Measurements from ENCODE around the gene TACR2.

The TACR2 gene

DNA sequence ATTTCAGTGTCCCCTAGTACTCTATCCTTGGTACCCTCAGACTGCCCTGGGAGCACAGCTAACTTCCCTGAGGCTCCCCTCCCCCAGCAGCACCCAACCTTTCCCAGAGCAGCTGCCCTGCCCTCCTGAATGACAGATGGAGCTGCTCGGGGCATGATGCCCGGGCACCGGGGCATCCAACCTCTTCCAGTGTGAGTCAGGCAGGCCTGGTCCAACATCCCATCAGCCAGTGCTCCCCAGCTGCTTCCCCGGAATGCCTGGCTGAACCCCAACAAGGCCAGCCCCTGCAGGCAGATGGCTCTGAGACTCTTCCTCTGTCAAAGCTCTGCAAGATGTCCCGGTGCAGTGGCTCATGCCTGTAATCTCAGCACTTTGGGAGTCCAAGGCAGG lies 22.6 kb upstream of the TACR2 start:
- H3K4me1 Mint-ChIP-seq (ENCODE audit: low read depth) = no peaks in the 10 kb centered on the region
- H3K4me3 Mint-ChIP-seq = no peak overlapping the region
- no peaks in the 10 kb centered on the region for H3K27me3 Mint-ChIP-seq (ENCODE audit: low read depth)
- H3K9me3 Mint-ChIP-seq = no peaks in the 10 kb centered on the region
- H3K27ac Mint-ChIP-seq = no peak overlapping the region
- H3K36me3 Mint-ChIP-seq (ENCODE audit: low read depth) = no peaks in the 10 kb centered on the region
- no peak for DNase-seq (ENCODE audit: low spot score)

DNA sequence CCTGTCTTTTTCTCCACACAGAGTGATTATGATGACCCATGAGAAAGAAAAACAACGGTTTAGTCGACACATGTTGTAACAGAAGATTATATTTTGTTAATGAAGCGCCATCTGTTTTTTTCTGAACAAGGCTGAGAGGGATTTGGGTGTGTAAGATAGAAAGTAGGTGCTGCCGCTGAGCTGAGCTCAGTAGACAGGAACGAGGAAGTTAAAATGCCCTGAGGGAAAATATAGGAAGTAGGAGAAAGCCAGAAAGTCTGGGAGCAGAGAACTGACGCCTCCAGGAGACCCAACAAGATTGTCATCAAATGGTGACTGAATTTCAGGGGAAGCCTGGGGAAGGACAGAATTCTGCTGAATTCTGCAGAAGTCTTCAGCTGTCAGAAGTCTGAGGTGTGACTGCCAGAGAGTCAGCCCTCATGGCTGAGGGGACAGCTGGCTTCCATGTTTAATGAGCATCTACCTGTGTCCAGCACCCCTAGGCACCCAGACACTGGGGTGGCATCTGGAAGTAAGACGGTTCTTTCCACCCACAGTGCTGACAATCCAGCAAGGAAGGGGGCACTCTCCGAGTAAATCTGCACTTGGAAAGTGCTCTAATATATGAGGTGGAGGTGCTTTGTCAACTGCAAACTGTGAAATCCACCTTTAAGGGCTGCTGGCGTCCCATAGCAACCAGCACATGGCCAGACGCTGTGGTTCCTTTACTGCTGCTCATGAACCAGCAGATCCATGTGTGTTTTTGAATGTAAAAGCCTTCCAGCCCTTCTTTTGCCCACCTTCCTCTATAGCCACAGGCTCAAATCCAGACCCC lies 22.0 kb upstream of the TACR2 start:
- Mint-ChIP-seq H3K36me3 (ENCODE audit: low read depth) (no peaks in the 10 kb centered on the region), H3K4me3 (no peak overlapping the region), H3K27ac (no peak overlapping the region), H3K27me3 (ENCODE audit: low read depth) (no peaks in the 10 kb centered on the region), H3K9me3 (no peaks in the 10 kb centered on the region), H3K4me1 (ENCODE audit: low read depth) (no peaks in the 10 kb centered on the region)
- no peak for DNase-seq (ENCODE audit: low spot score)

DNA sequence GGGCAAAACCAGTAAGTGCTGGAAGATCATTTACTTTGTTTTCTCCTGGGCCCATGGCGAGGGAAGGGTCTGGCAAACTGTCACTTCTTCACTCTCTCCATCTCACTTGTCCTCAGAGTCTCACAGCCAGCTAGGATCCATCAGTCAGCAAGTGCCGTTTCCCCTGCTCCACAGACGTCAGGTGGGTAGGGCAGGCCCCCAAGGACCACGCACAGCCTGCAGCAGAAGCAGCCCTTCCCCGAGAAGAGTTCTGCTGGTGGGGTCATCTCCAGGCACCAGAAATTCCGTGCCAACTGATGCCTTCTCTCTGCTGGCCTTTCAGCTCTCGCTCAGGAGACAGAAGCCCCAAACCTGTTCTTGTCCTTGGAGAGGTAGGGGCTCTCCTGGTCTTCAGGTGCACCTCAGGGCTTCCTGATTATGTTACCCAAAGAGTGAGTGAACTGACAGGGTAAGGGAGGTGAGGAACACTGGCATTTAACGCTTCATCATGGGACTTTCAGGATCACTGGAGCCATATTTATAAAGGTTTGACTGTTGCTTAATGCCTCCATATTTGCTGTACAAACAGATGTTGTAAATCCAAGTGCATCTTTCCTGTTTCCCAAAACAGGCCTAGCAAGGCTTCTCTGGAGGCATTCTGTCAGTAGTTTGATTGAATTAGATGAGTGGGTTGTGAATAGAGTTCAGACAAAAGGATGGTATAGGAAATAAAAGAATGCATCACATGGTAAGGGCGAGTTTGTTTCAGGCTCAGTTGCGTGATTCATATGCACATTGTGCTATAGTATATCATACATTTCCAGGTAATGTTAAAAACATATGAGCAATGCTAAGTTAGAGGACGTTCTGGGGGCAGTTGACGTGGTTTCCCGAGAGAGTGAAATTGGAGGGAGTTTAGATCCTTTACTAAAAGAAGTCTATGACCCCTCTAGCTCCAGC lies 20.9 kb upstream of the TACR2 start:
- H3K27ac Mint-ChIP-seq = no peak overlapping the region
- H3K36me3 Mint-ChIP-seq (ENCODE audit: low read depth) = no peaks in the 10 kb centered on the region

DNA sequence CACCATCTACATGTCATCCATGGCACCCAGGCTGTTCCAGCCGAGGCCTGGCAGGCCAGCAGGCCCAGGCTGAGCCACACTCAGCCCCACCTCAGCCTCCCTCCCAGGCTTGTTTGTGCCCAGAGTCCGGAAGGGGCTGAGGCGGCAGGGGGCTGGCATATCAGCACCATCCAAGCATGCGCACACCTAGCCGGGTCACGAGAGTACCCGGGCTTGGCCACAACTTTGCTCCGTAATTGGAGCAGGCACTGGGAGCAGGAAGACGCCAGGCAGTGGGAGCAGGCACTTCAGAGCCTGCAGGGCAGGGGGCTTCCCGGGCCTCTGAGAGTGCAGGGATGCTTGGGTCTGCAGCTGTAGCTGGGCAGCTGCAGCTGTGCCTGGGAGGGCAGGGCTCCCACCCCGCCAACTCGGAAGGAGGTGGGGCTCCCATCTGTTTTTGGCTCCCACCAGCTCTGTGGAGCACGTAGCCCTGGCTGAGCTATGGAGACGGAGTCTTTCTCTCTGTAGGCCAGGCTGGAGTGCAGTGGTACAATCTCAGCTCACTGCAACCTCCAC lies 19.3 kb upstream of the TACR2 start:
- H3K4me1 Mint-ChIP-seq (ENCODE audit: low read depth) = no peaks in the 10 kb centered on the region
- no peaks in the 10 kb centered on the region for H3K9me3 Mint-ChIP-seq
- DNase-seq (ENCODE audit: low spot score) = no peak
- no peaks in the 10 kb centered on the region for H3K36me3 Mint-ChIP-seq (ENCODE audit: low read depth)
- no peaks in the 10 kb centered on the region for H3K27me3 Mint-ChIP-seq (ENCODE audit: low read depth)
- H3K27ac Mint-ChIP-seq = no peak overlapping the region
- H3K4me3 Mint-ChIP-seq = no peak overlapping the region

More for the DNA sequence above, 20.9 kb upstream of the TACR2 start:
- Mint-ChIP-seq H3K4me1 (ENCODE audit: low read depth) (no peaks in the 10 kb centered on the region), H3K27me3 (ENCODE audit: low read depth) (no peaks in the 10 kb centered on the region), H3K4me3 (no peak overlapping the region), H3K9me3 (no peaks in the 10 kb centered on the region)
- DNase-seq (ENCODE audit: low spot score) = no peak

DNA sequence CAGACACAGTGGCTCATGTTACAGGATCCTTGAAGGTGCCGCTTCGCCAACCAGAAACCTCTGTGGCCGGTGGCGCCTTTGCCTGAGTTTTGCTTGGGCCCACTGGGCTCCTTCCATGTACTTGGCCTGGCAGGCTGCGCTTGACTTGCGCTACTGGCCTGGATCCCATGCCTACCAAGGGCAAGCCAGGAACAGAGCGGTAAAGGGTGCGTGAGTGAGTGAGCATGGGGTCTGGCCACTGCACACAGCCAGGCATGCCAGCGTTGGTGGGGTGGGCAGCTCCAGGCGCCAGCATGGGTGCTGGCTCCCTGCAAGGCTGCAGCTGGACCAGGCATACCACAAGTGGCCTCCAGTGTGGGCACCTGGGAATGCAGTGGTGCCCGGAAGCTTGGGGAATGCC lies 18.2 kb upstream of the TACR2 start:
- Mint-ChIP-seq H3K27ac (no peak overlapping the region), H3K36me3 (ENCODE audit: low read depth) (no peaks in the 10 kb centered on the region), H3K4me3 (no peak overlapping the region), H3K4me1 (ENCODE audit: low read depth) (no peaks in the 10 kb centered on the region), H3K9me3 (no peaks in the 10 kb centered on the region), H3K27me3 (ENCODE audit: low read depth) (no peaks in the 10 kb centered on the region)
- DNase-seq (ENCODE audit: low spot score) = no peak

DNA sequence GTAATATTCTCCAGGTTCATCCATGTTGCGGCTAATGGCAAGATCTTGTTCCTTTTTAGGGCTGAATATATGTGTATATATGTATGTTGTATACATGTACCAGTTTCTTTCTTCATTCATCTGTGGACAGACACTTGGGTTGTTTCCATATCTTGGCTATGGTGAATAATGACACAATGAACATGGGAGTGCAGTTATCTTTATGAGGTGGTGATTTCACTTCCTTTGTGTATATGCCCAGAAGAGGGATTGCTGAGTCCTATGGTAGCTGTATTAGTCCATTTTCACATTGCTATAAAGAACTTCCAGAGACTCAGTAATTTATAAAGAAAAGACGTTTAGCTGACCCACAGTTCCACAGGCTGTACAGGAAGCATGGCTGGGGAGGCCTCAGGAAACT lies 17.5 kb upstream of the TACR2 start:
- Mint-ChIP-seq H3K4me1 (ENCODE audit: low read depth) (no peaks in the 10 kb centered on the region), H3K27ac (no peak overlapping the region), H3K36me3 (ENCODE audit: low read depth) (no peaks in the 10 kb centered on the region), H3K9me3 (no peaks in the 10 kb centered on the region), H3K27me3 (ENCODE audit: low read depth) (no peaks in the 10 kb centered on the region), H3K4me3 (no peak overlapping the region)
- no peak for DNase-seq (ENCODE audit: low spot score)

DNA sequence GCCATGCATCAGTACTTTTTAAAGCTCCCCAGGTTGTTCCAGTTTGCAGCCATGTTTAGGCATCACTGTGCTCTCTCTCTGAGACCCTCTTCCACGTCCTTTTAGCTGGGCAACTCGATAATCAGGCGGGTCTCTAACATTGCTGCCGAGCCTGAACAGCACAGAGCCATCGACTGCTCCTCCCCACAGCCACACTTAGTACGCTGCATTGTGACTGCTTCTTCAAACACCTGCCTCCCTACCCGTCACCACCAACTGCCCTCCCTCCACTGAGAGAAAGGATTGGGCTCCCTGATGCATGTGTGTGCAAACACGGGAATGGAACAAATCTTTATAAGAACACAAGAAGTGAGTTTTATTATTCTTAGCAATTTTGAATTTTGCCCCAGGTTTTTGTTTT lies 11.4 kb upstream of the TACR2 start:
- Mint-ChIP-seq H3K36me3 (ENCODE audit: low read depth) (no peaks in the 10 kb centered on the region), H3K9me3 (no peaks in the 10 kb centered on the region), H3K4me1 (ENCODE audit: low read depth) (peaks cover 23% of the 10 kb centered on the region), H3K27me3 (ENCODE audit: low read depth) (no peaks in the 10 kb centered on the region), H3K27ac (no peak overlapping the region), H3K4me3 (no peak overlapping the region)
- DNase-seq (ENCODE audit: low spot score) = no peak

DNA sequence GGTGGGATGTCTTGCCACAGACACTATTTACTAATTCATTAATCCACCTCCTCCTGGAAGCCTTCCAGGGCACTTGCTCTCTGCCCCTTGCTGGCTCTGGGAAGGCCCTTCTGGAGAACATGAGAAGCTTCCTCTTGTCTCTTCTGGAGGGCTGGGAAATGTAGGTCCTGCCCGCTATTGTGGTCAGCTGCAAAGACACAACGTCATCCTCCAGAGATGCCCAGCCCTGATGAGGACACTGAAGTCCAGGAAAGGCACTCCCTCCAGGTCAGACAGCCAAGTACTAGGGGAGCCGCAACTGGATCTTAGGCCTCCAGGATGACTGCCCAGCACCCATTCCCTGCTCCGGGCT lies 9.6 kb upstream of the TACR2 start:
- Mint-ChIP-seq H3K36me3 (ENCODE audit: low read depth) (no peaks in the 10 kb centered on the region), H3K4me3 (no peak overlapping the region), H3K9me3 (no peaks in the 10 kb centered on the region), H3K4me1 (ENCODE audit: low read depth) (peaks cover 23% of the 10 kb centered on the region), H3K27ac (no peak overlapping the region), H3K27me3 (ENCODE audit: low read depth) (no peaks in the 10 kb centered on the region)
- no peak for DNase-seq (ENCODE audit: low spot score)

DNA sequence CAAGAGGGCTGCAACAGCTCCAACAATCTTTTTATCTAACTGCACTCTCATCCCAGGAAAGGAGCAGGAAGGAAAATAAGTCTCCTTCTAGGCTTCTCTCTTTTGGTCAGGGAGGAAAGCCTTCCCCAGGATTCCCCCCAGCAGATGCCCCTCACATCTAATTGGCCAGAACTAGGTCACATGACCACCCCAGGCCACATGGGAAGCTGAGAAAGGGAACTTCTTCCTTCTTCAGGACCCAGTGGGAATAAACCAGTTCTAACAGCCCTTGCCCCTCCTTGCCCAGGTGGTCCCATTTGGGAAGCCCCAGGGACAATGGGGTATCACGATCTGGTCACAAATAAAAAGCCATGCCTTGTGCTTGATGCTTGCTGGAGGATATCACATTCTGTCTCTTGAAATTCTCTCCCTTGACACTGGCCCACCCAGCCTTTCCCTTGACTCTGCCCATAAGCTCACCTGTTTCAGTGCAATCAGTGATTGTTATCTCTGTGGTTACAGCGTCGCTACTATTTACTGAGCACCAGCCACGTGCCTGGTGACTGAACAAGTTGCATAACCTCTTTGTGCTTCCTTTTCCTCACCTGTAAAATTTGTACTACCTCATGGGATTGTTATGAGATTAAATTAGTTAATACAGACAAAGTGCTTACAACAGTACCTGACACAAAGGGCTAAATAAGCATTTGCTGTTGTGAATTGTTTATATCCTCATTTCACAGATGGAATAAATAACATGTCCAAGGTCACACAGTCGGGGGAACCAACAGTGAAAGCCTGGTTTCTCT lies 9.0 kb upstream of the TACR2 start:
- H3K4me3 Mint-ChIP-seq = no peak overlapping the region
- H3K9me3 Mint-ChIP-seq = no peaks in the 10 kb centered on the region
- no peak for DNase-seq (ENCODE audit: low spot score)
- H3K27me3 Mint-ChIP-seq (ENCODE audit: low read depth) = no peaks in the 10 kb centered on the region
- H3K27ac Mint-ChIP-seq = no peak overlapping the region
- no peaks in the 10 kb centered on the region for H3K36me3 Mint-ChIP-seq (ENCODE audit: low read depth)
- H3K4me1 Mint-ChIP-seq (ENCODE audit: low read depth) = peaks cover 23% of the 10 kb centered on the region

DNA sequence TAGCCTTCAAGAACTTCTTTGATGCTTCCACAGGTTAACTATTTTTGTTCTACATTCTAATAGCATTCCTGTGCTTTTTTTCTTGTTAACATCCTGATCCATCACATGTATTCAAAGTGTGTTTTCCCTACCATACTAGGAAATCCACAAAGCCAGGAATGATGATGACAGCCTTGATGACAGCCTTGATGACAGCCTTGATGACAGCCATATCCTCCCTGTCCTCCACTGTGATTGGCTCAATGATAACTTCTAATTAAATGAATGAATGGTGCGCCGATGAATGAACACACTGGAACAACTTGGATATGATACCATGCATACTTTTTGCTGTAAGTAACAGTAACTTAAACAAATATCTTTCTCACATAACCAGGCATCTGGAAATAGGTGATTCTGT lies 8.3 kb upstream of the TACR2 start:
- no peak overlapping the region for H3K4me3 Mint-ChIP-seq

DNA sequence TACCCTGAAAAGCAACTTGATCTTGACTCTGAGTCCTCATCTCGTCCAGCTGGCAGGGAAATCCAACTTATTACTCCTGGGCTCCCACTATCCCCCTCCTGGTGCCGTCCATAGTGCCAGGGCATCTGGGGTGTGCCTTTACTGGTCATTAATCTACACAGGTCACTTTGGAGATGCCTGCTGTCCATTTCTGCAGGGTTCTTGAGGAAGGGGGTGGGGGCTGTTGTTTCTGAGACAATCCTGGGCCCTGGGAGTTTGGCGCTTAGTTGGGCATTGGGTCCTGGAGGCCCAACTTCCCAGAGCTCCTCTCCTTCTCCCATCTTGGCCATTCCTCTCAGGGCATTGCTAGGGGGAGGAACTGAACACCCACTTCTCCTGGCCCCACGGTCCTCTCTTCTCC lies 6.0 kb upstream of the TACR2 start:
- no peaks in the 10 kb centered on the region for H3K9me3 Mint-ChIP-seq
- H3K27ac Mint-ChIP-seq = no peak overlapping the region
- H3K36me3 Mint-ChIP-seq (ENCODE audit: low read depth) = no peaks in the 10 kb centered on the region
- no peaks in the 10 kb centered on the region for H3K27me3 Mint-ChIP-seq (ENCODE audit: low read depth)
- H3K4me3 Mint-ChIP-seq = no peak overlapping the region
- DNase-seq (ENCODE audit: low spot score) = no peak
- peaks cover 21% of the 10 kb centered on the region for H3K4me1 Mint-ChIP-seq (ENCODE audit: low read depth)

More for the DNA sequence above, 8.3 kb upstream of the TACR2 start:
- H3K36me3 Mint-ChIP-seq (ENCODE audit: low read depth) = no peaks in the 10 kb centered on the region
- H3K27ac Mint-ChIP-seq = no peak overlapping the region
- no peak for DNase-seq (ENCODE audit: low spot score)
- peaks cover 23% of the 10 kb centered on the region for H3K4me1 Mint-ChIP-seq (ENCODE audit: low read depth)
- no peaks in the 10 kb centered on the region for H3K27me3 Mint-ChIP-seq (ENCODE audit: low read depth)
- H3K9me3 Mint-ChIP-seq = no peaks in the 10 kb centered on the region

DNA sequence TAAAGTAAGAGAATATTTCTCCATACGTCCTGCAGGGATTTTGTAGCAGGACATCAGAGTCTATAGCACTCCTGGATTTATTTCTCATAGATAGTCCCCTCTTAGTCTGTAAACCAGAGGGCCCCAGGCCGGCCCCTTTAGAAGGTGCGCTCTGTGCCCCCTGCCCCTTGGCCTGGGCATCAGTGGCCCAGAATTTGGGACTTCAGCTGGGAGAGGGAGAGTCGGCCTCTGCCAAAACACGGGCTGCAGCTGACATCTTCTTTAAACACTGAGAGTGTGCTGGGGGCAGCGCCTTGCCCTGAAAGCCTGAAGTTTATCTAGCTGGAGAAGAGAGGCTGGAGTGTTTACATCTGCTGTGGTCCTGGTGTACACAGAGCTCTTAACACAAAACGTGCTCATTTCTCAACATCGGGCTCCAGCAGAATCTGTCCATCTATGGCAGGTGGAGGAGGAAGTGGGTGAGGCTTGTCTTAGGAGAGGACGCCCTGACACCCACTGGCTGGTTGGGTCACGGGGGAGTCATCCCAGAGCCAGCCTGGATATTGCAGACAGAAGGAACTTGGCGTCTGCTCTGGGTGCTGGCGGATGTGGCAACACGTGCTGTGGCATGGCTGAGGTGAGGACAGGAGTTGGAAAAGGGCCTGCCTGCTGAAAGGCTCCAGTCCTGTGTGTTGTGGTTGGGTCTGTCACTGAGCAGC lies 5.0 kb upstream of the TACR2 start:
- no peaks in the 10 kb centered on the region for H3K27me3 Mint-ChIP-seq (ENCODE audit: low read depth)
- no peak overlapping the region for H3K4me3 Mint-ChIP-seq
- DNase-seq (ENCODE audit: low spot score) = no peak
- H3K27ac Mint-ChIP-seq = no peak overlapping the region
- no peaks in the 10 kb centered on the region for H3K9me3 Mint-ChIP-seq
- no peaks in the 10 kb centered on the region for H3K36me3 Mint-ChIP-seq (ENCODE audit: low read depth)
- H3K4me1 Mint-ChIP-seq (ENCODE audit: low read depth) = peaks cover 17% of the 10 kb centered on the region

DNA sequence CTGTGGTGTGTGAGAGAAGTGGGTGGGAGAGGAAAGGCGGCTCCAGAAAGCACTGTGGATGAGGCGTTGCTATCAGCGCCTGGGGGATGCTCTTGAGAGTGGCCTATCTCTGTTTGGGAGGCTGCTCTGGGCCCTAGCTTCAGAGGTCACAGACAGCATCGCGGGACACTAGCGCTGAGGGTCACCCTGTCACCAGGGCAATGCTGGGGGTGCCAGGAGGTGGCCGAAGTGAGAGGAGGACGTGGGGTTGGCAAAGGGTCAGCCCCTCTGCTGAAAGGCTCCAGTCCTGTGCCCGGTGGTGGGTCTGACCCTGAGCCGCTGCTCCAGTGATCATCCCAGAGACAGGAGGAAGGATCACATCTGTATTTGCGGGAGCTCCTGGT lies 3.0 kb upstream of the TACR2 start:
- Mint-ChIP-seq H3K27me3 (ENCODE audit: low read depth) (no peaks in the 10 kb centered on the region), H3K9me3 (no peaks in the 10 kb centered on the region), H3K27ac (no peak overlapping the region), H3K4me3 (no peak overlapping the region), H3K36me3 (ENCODE audit: low read depth) (no peaks in the 10 kb centered on the region), H3K4me1 (ENCODE audit: low read depth) (peaks cover 7% of the 10 kb centered on the region)
- DNase-seq (ENCODE audit: low spot score) = no peak
